ENCODE measurements around the gene AQP3. TPM values are rescaled to one million over a fixed set of nuclear protein-coding genes. Genes with fewer than 3 reads are reported as not detected.

AQP3 gene
- total and polyA plus RNA-seq, 2 of the 13 experiments (the other 11 are each of a cell fraction or from before 2014, with no cell fraction given), result 1.4 to 5.5 TPM

DNA sequence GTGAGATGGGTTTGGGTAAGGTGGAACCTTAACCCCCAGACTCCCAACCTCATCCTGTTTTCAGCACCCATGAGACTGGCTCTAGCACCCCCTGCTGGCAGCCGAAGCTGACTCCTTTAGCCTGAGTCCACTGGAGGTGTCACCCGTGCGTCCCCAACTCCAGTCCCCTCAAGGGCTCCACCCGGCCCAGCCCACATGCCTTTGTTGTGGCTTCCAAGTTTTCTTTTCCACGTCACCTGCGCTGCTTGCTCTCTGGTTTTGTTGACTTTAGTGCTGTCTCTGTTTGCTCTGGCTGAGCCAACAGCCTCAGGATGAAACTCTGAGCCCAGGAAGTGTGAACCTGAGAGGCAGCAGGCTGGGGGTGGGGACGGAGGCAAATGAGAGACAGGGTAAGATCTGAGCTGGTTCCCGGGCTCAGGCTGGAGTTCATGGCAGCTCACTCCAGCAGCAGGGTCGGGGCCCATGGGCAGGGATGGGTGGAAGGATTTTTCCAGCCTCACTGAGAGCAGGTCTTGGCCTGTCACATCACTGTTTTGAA is 31.8 kb downstream of the AQP3 start (continued):
- TF ChIP-seq ZNF431 (CRISPR knock-in tag; IDR thresholded peaks at IDR 0.05; ENCODE audit: borderline replicate concordance, low read depth), result no peak; the same call in 1 of the 2 replicates
- peak; percentile 93 for TF ChIP-seq CBX5 (CRISPR knock-in tag; IDR thresholded peaks at IDR 0.05; ENCODE audit: borderline replicate concordance)
- TF ChIP-seq NFYC (CRISPR knock-in tag; IDR thresholded peaks at IDR 0.05), result peak; percentile 48; the same call in 1 of the 2 replicates
- TF ChIP-seq AGO2 (optimal IDR thresholded peaks at IDR 0.05; ENCODE audit: low read depth, low read length), result no peak
- TF ChIP-seq, protein P1, sequence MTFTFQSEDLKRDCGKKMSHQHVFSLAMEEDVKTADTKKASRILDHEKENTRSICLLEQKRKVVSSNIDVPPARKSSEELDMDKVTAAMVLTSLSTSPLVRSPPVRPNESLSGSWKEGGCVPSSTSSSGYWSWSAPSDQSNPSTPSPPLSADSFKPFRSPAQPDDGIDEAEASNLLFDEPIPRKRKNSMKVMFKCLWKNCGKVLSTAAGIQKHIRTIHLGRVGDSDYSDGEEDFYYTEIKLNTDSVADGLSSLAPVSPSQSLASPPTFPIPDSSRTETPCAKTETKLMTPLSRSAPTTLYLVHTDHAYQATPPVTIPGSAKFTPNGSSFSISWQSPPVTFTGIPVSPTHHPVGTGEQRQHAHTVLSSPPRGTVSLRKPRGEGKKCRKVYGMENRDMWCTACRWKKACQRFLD (CRISPR knock-in tag; IDR thresholded peaks at IDR 0.05; ENCODE audit: borderline replicate concordance), result peak; percentile 45; the same call in 1 of the 2 replicates
- TF ChIP-seq ZSCAN22 (CRISPR knock-in tag; IDR thresholded peaks at IDR 0.05), result no peak
- peak; percentile 96 for TF ChIP-seq NFKBIZ (CRISPR knock-in tag; IDR thresholded peaks at IDR 0.05)
- TF ChIP-seq CBFB (CRISPR knock-in tag; IDR thresholded peaks at IDR 0.05), result peak; percentile 100
- TF ChIP-seq ZNF816 (CRISPR knock-in tag; IDR thresholded peaks at IDR 0.05; ENCODE audit: borderline replicate concordance), result peak; percentile 94
- TF ChIP-seq HNF1B (CRISPR knock-in tag; IDR thresholded peaks at IDR 0.05), result peak; percentile 99
- TF ChIP-seq IRX3 (CRISPR knock-in tag; IDR thresholded peaks at IDR 0.05; ENCODE audit: borderline replicate concordance, low read depth), result no peak
- TF ChIP-seq IKZF4 (CRISPR knock-in tag; IDR thresholded peaks at IDR 0.05; ENCODE audit: borderline replicate concordance, low read depth, not compliant biosample characterization), result no peak
- peak; percentile 76; the same call in 1 of the 2 replicates for TF ChIP-seq ZNF121 (CRISPR knock-in tag; IDR thresholded peaks at IDR 0.05)
- TF ChIP-seq ZNF468 (CRISPR knock-in tag; IDR thresholded peaks at IDR 0.05), result 0 out of 2 replicates have a peak, but pooled peaks have one; percentile 49
- peak; percentile 92 for TF ChIP-seq SIX4 (CRISPR knock-in tag; IDR thresholded peaks at IDR 0.05)
- no peak for TF ChIP-seq GPN1 (CRISPR knock-in tag; IDR thresholded peaks at IDR 0.05; ENCODE audit: borderline replicate concordance)
- TF ChIP-seq, protein P2, sequence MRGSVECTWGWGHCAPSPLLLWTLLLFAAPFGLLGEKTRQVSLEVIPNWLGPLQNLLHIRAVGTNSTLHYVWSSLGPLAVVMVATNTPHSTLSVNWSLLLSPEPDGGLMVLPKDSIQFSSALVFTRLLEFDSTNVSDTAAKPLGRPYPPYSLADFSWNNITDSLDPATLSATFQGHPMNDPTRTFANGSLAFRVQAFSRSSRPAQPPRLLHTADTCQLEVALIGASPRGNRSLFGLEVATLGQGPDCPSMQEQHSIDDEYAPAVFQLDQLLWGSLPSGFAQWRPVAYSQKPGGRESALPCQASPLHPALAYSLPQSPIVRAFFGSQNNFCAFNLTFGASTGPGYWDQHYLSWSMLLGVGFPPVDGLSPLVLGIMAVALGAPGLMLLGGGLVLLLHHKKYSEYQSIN (CRISPR knock-in tag; IDR thresholded peaks at IDR 0.05; ENCODE audit: borderline replicate concordance), result no peak
- TF ChIP-seq ZNF567 (CRISPR knock-in tag; IDR thresholded peaks at IDR 0.05; ENCODE audit: borderline replicate concordance), result 0 out of 2 replicates have a peak, but pooled peaks have one; percentile 40
- TF ChIP-seq ZNF570 (CRISPR knock-in tag; IDR thresholded peaks at IDR 0.05; ENCODE audit: borderline replicate concordance), result no peak
- peak; percentile 94 for TF ChIP-seq ZNF34 (CRISPR knock-in tag; IDR thresholded peaks at IDR 0.05; ENCODE audit: borderline replicate concordance)
- TF ChIP-seq ARNT (IDR thresholded peaks at IDR 0.05), result no peak
- TF ChIP-seq ZSCAN21 (CRISPR knock-in tag; IDR thresholded peaks at IDR 0.05; ENCODE audit: borderline replicate concordance), result peak; percentile 97

Measured in HepG2 (cell line).